ENCODE measurements around the gene NCAPH2.
A peak's percentile ranks its signal among the peaks of the same experiment; 100 is the strongest.

Gene NCAPH2

DNA sequence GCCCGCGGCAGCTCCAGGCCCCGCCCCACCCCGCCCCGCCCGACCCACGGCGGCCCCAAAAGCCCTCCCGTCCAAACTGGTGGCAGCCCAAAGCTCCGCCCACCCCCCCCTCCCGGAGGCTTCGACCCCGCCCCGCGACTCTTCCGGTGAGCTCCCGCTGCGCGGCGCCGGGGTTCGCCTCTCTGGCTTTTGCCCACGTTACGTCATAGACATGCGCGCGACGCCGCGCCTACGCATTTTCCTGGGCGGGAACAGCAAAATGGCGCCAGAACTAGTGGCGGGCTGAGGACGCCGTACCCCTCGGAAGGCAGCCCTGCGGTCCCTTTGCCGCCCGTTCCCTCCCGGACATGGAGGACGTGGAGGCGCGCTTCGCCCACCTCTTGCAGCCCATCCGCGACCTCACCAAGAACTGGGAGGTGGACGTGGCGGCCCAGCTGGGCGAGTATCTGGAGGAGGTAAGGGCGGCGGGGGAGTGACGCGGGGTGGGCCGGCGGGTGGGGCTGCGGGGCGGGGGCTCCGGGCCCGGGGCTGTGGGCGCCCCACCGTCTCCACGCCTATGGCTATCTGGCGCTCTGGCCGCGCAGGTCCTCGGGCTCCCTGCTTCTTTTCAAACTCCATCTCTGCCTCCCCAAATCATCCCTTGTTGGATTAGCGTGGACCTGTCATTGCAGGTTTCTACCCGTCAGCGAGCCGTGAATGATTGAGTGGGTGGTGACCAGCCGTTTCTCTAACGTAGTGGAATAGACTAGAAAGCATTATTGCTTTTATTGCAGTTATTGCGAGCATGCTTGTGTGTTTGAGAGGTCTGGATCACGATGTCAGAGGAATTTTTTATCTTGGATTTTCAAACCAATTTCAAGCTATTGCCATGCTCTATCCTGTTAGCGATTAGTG lies at the start of gene NCAPH2:
NCAPH2 (plus strand) TSS at position 234 of the 894 bp plus-strand sequence; CDS start at position 348, 114 bp downstream.
- in situ Hi-C loops (cut with MboI; ENCODE audit: low pct_unique_long_range_greater_than_20kb, low sequenced_read_pairs, unreplicated experiment) = no loop called here
- DNase-seq (ENCODE audit: low spot score) = peak; percentile 100
- TF ChIP-seq, protein P1, sequence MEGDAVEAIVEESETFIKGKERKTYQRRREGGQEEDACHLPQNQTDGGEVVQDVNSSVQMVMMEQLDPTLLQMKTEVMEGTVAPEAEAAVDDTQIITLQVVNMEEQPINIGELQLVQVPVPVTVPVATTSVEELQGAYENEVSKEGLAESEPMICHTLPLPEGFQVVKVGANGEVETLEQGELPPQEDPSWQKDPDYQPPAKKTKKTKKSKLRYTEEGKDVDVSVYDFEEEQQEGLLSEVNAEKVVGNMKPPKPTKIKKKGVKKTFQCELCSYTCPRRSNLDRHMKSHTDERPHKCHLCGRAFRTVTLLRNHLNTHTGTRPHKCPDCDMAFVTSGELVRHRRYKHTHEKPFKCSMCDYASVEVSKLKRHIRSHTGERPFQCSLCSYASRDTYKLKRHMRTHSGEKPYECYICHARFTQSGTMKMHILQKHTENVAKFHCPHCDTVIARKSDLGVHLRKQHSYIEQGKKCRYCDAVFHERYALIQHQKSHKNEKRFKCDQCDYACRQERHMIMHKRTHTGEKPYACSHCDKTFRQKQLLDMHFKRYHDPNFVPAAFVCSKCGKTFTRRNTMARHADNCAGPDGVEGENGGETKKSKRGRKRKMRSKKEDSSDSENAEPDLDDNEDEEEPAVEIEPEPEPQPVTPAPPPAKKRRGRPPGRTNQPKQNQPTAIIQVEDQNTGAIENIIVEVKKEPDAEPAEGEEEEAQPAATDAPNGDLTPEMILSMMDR (IDR thresholded peaks at IDR 0.05; ENCODE audit: extremely low read depth, insufficient read depth, missing control alignments) = no peak

DNA sequence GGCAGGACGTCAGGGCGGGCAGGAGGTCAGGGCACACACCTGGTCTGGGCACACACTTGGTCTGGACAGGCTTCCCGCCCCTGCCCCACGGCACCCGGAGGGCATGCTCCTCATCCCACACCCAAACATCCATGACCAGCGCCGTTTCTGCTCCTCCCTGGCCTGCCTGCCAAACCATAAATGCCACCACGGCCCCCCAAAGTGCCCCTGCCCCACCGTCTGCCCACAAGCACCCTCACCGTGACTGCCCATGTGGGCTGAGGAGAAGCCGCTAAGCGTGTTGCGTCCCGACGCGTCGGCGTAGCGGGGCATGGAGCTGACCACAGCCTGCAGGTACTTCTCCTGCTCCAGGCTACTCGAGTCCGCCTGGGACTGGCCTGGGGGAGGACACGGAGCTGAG lies 49.0 kb upstream of the NCAPH2 start:
- in situ Hi-C loops (cut with MboI; ENCODE audit: low pct_unique_long_range_greater_than_20kb, low sequenced_read_pairs, unreplicated experiment) = no loop called here
- TF ChIP-seq, protein P1 (IDR thresholded peaks at IDR 0.05; ENCODE audit: extremely low read depth, insufficient read depth, missing control alignments) = no peak
- no peak for DNase-seq (ENCODE audit: low spot score)

- no peak for DNase-seq (ENCODE audit: low spot score)
- in situ Hi-C loops (cut with MboI; ENCODE audit: low pct_unique_long_range_greater_than_20kb, low sequenced_read_pairs, unreplicated experiment) = no loop called here
- TF ChIP-seq, protein P1 (IDR thresholded peaks at IDR 0.05; ENCODE audit: extremely low read depth, insufficient read depth, missing control alignments) = peak; percentile 17
Observed at GRCh38 chr22:50459496-50460140, 48.4 kb upstream of the NCAPH2 start.

DNA sequence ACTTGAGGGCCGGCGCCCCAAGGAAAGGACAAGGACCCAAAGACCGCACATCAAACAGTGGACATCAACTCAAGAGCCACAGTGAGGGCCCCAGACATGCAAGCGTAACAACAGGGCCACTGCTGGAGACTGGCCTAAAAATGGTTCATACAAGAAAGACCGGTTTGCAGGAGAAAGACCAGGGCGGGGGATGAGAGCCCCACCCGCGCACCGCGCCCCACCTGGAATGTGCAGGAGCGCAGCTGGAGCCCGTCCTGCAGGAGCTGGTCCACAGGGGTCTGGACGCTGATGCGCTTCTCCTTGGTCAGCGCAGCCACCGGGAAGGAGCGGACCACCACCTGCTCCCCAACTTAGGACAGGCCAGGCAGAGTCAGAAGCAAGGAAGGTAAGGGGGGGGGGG lies 47.1 kb upstream of the NCAPH2 start:
- TF ChIP-seq, protein P1 (IDR thresholded peaks at IDR 0.05; ENCODE audit: extremely low read depth, insufficient read depth, missing control alignments) = no peak
- in situ Hi-C loops (cut with MboI; ENCODE audit: low pct_unique_long_range_greater_than_20kb, low sequenced_read_pairs, unreplicated experiment) = no loop called here

DNA sequence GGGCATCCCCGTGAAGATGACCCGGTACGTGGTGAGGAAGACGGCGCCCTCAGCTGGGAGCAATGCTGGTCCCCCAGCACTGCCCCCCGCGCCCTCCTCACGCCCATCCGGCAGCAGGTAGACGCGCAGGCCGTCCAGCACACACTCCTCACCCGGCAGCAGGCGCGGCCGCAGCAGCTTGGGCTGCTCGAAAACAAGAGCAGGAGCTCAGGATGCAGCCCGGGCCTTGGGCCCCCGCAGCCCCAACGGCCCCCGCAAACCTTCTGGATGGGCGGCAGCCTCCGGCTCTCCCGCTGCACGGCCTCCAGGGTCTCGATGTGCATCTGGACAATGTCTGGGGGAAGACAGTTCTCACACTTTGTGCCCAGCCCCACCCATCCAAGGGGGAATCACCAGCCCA lies 46.5 kb upstream of the NCAPH2 start:
- DNase-seq (ENCODE audit: low spot score) = no peak
- TF ChIP-seq, protein P1 (IDR thresholded peaks at IDR 0.05; ENCODE audit: extremely low read depth, insufficient read depth, missing control alignments) = no peak
- in situ Hi-C loops (cut with MboI; ENCODE audit: low pct_unique_long_range_greater_than_20kb, low sequenced_read_pairs, unreplicated experiment) = no loop called here

More for the DNA sequence above, 47.1 kb upstream of the NCAPH2 start:
- DNase-seq (ENCODE audit: low spot score) = no peak

GRCh38 chr22:50461979-50462540 lies 46.0 kb upstream of the NCAPH2 start:
- TF ChIP-seq, protein P1 (IDR thresholded peaks at IDR 0.05; ENCODE audit: extremely low read depth, insufficient read depth, missing control alignments) = no peak
- in situ Hi-C loops (cut with MboI; ENCODE audit: low pct_unique_long_range_greater_than_20kb, low sequenced_read_pairs, unreplicated experiment) = no loop called here
- DNase-seq (ENCODE audit: low spot score) = no peak

Data from GM13977 (cell line).